HG03097 (cell line): ENCODE data around the gene TRIM32.

Experiments used
- ATAC-seq: cut with Tn5 transposase; IDR thresholded peaks from one replicate; pipeline ENCODE4 v1.9.1; 2021; ENCODE audit not compliant: unreplicated experiment, low FRiP score

Gene TRIM32

GRCh38 chr9:116749772-116750171 is 62.7 kb downstream of the TRIM32 start:
- ATAC-seq = no peak

- no peak for ATAC-seq
Observed at GRCh38 chr9:116750510-116750909, 63.4 kb downstream of the TRIM32 start.
